HUES6 (cell line): ENCODE data around the gene LYPD1.

Experiments
- H3K27ac ChIP-seq: 2 replicates; pipeline ENCODE4 v1.7.0; 2013; ENCODE audit warnings: low read depth, mild to moderate bottlenecking, low read length, inconsistent platforms
- H3K27me3 ChIP-seq: 2 replicates; pipeline ENCODE4 v1.6.1; 2013; ENCODE audit warnings: low read length; ENCODE audit not compliant: control insufficient read depth, insufficient read depth
- H3K36me3 ChIP-seq: 2 replicates; pipeline ENCODE4 v1.6.1; 2013; ENCODE audit warnings: low read length; ENCODE audit not compliant: control insufficient read depth, insufficient read depth
- H3K4me1 ChIP-seq: 2 replicates; pipeline ENCODE4 v1.6.1; 2013; ENCODE audit warnings: low read length; ENCODE audit not compliant: control insufficient read depth, insufficient read depth
- H3K4me3 ChIP-seq: 2 replicates; pipeline ENCODE4 v1.5.1; 2013; ENCODE audit warnings: low read depth, low read length
- H3K9ac ChIP-seq: one replicate; pipeline ENCODE4 v1.6.1; 2013; ENCODE audit warnings: mild to moderate bottlenecking, low read length
- H3K9me3 ChIP-seq: 2 replicates; pipeline ENCODE4 v1.6.1; 2013; ENCODE audit warnings: low read depth, low read length; ENCODE audit not compliant: control insufficient read depth, insufficient read depth

Gene LYPD1

GRCh38 chr2:132646540-132647108 is 23.4 kb downstream of the LYPD1 start:
- Histone ChIP-seq H3K9ac (no peak overlapping the region), H3K4me3 (no peak overlapping the region), H3K4me1 (0 out of 2 replicates have a peak, but pooled peaks cover 5% of the 10 kb centered on the region), H3K27ac (no peak overlapping the region), H3K9me3 (no peaks in the 10 kb centered on the region), H3K27me3 (no peaks in the 10 kb centered on the region), H3K36me3 (no peaks in the 10 kb centered on the region)

- Histone ChIP-seq H3K27me3 (no peaks in the 10 kb centered on the region), H3K9ac (no peak overlapping the region), H3K9me3 (no peaks in the 10 kb centered on the region), H3K36me3 (no peaks in the 10 kb centered on the region), H3K4me1 (0 out of 2 replicates have a peak, but pooled peaks cover 5% of the 10 kb centered on the region), H3K4me3 (no peak overlapping the region), H3K27ac (no peak overlapping the region)
These were observed 24.1 kb downstream of the LYPD1 start for GRCh38 chr2:132645722-132646539.

DNA sequence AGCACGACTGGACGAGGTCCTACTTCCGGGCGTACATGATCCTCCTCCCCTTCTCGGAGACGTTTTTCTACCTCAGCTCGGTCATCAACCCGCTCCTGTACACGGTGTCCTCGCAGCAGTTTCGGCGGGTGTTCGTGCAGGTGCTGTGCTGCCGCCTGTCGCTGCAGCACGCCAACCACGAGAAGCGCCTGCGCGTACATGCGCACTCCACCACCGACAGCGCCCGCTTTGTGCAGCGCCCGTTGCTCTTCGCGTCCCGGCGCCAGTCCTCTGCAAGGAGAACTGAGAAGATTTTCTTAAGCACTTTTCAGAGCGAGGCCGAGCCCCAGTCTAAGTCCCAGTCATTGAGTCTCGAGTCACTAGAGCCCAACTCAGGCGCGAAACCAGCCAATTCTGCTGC is 24.8 kb downstream of the LYPD1 start:
- Histone ChIP-seq H3K4me3 (no peak overlapping the region), H3K9ac (no peak overlapping the region), H3K9me3 (no peaks in the 10 kb centered on the region)

GRCh38 chr2:132642415-132642814 is 27.6 kb downstream of the LYPD1 start:
- H3K27me3 ChIP-seq = no peaks in the 10 kb centered on the region
- H3K9ac ChIP-seq = no peak overlapping the region
- H3K36me3 ChIP-seq = no peaks in the 10 kb centered on the region
- no peaks in the 10 kb centered on the region for H3K9me3 ChIP-seq
- no peak overlapping the region for H3K4me3 ChIP-seq
- no peak overlapping the region for H3K27ac ChIP-seq
- H3K4me1 ChIP-seq = 0 out of 2 replicates have a peak, but pooled peaks cover 5% of the 10 kb centered on the region

More for the DNA sequence above, 24.8 kb downstream of the LYPD1 start:
- Histone ChIP-seq H3K36me3 (no peaks in the 10 kb centered on the region), H3K27ac (no peak overlapping the region), H3K27me3 (no peaks in the 10 kb centered on the region), H3K4me1 (0 out of 2 replicates have a peak, but pooled peaks cover 5% of the 10 kb centered on the region)

DNA sequence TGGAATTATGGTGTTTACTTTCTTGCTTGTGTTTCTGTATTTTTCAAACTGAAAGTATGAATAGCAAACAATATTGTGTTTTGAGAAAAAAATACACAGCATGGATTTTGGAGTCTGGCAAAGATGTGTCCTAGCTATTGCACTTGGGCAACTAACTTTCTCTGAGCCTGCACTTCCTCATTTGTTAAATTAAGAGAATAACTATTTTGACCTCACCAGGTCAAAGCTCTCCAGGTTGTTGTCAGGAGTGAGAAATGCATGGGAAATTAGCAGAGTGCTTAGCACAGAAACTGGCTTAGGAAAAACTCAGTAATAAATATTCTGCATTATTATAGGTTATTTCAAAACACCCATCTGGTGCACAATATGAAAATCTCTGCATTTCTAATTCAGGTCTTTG is 28.2 kb downstream of the LYPD1 start:
- H3K9me3 ChIP-seq = no peaks in the 10 kb centered on the region
- H3K27me3 ChIP-seq = no peaks in the 10 kb centered on the region
- H3K27ac ChIP-seq = no peak overlapping the region
- no peak overlapping the region for H3K9ac ChIP-seq
- 0 out of 2 replicates have a peak, but pooled peaks cover 5% of the 10 kb centered on the region for H3K4me1 ChIP-seq
- H3K36me3 ChIP-seq = no peaks in the 10 kb centered on the region
- no peak overlapping the region for H3K4me3 ChIP-seq

DNA sequence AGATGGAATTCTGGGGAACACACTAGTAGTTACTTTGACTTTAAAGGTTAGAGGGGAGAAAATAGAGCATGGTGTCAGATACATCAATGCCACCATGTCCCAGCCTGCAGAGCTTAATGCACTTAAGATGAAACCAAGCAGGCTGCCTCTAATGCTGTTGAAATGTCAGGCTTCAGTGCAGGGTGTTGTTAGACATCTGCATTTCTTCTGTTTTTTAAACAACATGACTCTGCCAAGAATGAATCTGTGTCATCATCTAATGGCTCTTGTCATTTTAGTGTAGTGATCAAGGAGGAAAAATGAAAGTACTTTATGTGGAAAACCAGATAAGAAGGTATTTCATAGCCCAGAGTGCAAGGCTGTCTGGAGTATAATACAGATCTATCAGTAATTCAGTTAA is 29.9 kb downstream of the LYPD1 start:
- Histone ChIP-seq H3K9me3 (no peaks in the 10 kb centered on the region), H3K36me3 (no peaks in the 10 kb centered on the region), H3K27ac (no peak overlapping the region), H3K27me3 (no peaks in the 10 kb centered on the region), H3K4me1 (no peaks in the 10 kb centered on the region), H3K9ac (no peak overlapping the region), H3K4me3 (no peak overlapping the region)

DNA sequence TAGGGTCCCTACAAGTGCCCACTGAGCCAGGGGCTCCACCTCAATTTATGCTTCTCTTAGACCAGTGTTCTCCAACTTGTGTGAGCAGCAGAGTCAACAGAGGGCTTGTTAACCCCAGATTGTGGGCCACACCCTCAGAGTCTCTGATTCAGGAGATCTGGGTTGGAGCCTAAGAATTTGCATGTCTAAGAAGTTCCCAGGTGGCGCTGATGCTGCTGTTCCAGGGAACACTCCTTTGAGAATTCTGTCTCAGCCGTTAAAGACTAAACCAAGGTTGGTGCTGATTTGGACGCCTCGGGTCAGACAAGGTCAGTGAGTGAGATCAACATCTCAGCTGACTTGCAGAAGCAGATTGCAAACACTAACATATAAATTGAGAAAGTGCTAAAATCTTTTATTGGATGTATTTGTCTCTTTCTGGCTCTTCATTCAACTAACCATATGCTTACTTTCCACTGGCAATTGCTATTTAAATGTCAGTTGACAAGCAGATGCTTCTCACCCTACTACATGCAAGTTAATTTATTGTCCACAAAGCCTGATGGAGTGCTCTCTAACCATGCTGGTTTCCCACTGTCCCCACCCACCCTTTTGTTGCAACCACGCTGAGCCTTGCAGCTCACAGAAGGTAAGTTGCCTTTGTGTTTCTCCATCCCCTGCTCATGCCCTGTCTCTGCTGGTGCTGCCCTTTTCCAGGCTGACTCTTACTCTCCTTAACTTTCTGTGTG is 31.5 kb downstream of the LYPD1 start:
- no peak overlapping the region for H3K9ac ChIP-seq
- no peaks in the 10 kb centered on the region for H3K4me1 ChIP-seq
- H3K9me3 ChIP-seq = no peaks in the 10 kb centered on the region
- H3K4me3 ChIP-seq = no peak overlapping the region
- H3K36me3 ChIP-seq = no peaks in the 10 kb centered on the region
- H3K27me3 ChIP-seq = no peaks in the 10 kb centered on the region
- H3K27ac ChIP-seq = no peak overlapping the region

GRCh38 chr2:132636346-132636745 is 33.7 kb downstream of the LYPD1 start:
- no peaks in the 10 kb centered on the region for H3K9me3 ChIP-seq
- H3K9ac ChIP-seq = no peak overlapping the region
- peaks cover 10% of the 10 kb centered on the region for H3K4me1 ChIP-seq
- no peak overlapping the region for H3K27ac ChIP-seq
- H3K4me3 ChIP-seq = no peak overlapping the region
- no peaks in the 10 kb centered on the region for H3K27me3 ChIP-seq
- no peaks in the 10 kb centered on the region for H3K36me3 ChIP-seq

DNA sequence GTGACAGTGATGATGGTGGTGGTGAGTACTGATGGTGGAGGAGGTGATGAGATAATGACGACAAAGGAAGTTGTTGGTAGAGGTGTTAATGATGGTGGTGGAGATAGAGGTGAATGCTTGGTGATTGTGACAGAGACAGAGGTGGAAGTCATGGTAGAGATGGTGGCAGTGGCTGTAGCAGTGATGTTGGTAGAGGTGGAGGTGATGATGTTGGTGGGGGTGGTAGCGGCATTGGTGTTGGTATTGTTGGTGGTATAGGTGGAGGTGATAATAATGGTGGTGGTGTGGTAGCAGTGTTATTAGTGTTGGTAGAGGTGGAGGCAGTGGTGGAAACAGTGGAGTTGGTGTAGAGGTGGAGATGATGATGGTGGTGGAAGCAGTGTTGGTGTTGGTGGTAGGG is 36.4 kb downstream of the LYPD1 start:
- Histone ChIP-seq H3K4me1 (peaks cover 10% of the 10 kb centered on the region), H3K27ac (no peak overlapping the region), H3K9me3 (no peaks in the 10 kb centered on the region), H3K36me3 (no peaks in the 10 kb centered on the region), H3K4me3 (no peak overlapping the region), H3K27me3 (no peaks in the 10 kb centered on the region), H3K9ac (no peak overlapping the region)

DNA sequence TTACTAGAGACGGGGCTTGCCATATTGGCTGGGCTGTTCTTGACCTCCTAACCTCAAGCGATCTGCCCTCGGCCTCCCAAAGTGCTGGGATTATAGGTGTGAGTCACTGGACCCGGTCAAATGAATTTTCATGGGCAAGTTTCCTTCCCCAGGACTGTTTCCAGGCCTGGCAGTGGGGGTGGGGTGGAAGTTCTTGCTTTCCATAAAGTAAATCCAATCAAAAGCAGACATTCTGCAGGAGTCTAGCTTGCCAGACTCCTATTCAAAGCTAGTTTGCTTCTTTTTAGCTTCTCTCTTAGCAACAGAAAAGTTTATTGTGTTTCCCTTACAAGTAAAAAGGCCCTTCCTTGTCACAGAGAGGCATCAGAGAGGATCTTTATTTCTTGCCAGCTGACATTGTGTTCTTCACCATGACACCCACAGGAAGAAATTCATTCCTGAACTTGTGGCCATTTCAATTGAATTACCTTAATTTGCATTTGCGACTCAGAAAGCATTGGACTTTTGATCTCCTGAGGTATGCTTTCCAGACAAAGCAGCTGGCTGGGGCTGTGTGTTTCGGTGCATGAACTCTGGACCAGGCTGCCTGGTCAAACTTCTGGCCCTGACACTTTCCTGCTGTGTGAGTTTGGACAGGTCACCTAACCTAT is 37.9 kb downstream of the LYPD1 start:
- no peaks in the 10 kb centered on the region for H3K36me3 ChIP-seq
- H3K9me3 ChIP-seq = no peaks in the 10 kb centered on the region
- H3K27ac ChIP-seq = no peak overlapping the region
- H3K4me3 ChIP-seq = no peak overlapping the region
- peaks cover 10% of the 10 kb centered on the region for H3K4me1 ChIP-seq
- H3K27me3 ChIP-seq = no peaks in the 10 kb centered on the region
- H3K9ac ChIP-seq = no peak overlapping the region
